Stimulated activated CD4-positive, alpha-beta T cell treated with anti-CD3 and anti-CD28 coated beads, Interleukin-12 subunit alpha, Interleukin-12 subunit beta, amount 100 ng/mL, for 4 hours (primary cell): ENCODE data around the gene DERA.
"Not testable (repeated sequence)": the region's sequence is repeated elsewhere in the genome, so short reads cannot be mapped to it uniquely, and the experiment has no call there.

Source experiments
- DNase-seq: peaks from one replicate; pipeline ENCODE4 v3.0.0-alpha.2; 2020

Gene DERA

DNA sequence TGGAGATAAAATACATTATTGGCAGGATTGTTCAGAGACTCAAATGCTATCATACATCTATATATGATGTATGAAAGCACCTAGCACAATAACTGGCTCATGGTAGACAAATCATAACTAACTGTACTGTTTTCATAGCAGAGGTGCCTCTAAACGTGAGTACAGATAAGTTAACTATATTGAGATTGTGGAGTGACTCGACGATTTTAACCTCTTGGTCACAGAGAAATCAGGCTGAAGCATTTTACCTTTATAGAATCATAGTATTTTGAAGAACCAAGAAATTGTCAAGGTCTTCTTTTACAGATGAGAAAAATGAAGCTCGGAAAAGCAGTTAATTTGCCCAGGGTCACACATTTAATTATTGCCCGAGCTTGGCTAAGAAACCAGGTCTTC, 666 bp upstream of the DERA start:
- DNase-seq: no peak

GRCh38 chr12:15911931-15912330, 799 bp downstream of the DERA start:
- DNase-seq: not testable (repeated sequence)

- DNase-seq: not testable (repeated sequence)
These were observed 3.0 kb downstream of the DERA start for GRCh38 chr12:15914131-15914530.

GRCh38 chr12:15918066-15918465, 6.9 kb downstream of the DERA start:
- DNase-seq: no peak

DNA sequence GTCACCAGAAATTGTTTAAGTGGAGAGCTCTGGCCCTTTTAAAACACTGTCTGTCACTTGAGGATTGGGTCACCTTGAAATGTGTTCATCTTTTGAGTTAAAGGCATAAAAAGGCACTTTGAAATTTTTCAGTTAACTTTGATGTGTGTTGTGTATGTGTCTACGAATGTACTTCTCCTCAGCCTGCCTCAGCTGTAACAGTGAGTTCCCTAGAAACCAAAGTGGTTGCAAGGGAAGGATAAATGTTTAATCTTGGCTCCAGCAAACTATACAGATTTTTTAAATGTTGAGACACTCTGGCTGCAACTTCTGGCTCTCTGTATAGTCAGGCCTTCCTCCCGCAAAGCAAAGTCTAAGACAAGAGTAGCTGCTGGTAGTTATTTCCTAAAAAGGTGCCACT, 8.3 kb downstream of the DERA start:
- DNase-seq: no peak

DNA sequence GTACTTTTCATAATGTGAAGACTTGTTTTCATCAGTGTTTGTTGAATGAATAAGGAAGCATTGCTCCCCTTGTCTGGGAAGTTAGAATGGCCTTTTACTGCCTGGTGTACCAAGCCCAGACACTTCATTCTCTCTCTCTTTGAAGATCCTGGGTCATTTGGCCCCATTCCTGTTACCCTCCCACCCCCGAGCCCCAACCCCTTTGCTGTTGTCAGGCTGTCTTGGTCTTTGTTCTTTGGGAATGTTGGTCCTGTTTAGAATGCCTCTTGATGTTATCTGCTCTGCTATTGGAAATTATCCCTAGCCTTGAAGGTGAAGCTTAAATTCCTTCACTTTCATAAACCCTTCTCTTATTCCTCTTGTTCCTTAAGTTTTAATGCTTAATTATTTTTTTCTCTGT, 13.8 kb downstream of the DERA start:
- DNase-seq: no peak

GRCh38 chr12:15928346-15928745, 17.2 kb downstream of the DERA start:
- DNase-seq: no peak

DNA sequence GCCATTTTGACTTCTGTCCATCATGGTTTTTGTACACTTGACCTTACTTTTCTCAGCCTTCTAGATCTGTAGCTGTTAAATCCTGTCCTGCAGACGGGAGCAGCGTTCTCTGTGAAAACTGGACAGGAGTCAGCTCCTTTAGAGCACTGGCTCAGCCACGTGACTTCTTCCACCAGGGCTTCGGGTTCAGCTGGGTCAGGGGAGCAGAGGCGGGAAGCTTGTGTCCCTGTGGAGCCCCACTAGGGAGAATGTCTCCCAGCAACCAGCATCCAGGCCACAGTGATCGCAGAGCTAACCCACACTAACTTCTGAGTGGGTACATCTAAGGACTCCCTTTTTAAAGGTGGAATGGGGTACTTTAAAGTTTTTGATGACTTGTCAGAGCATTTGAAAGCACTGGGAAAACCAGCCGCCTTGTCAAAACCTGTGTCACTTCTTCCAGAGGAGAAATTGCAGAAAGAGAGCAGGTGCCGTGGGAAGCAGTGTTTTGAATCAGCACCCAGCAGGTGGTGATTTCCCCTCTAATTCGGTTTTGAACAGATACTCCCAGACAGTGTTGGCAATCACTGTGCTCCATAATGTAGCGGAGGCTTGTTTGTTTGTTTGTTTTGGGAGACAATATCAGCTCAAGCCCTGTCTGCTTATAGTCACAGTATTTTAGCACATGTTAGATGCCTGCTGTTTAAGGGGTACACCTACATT, 17.9 kb downstream of the DERA start:
- DNase-seq: no peak

DNA sequence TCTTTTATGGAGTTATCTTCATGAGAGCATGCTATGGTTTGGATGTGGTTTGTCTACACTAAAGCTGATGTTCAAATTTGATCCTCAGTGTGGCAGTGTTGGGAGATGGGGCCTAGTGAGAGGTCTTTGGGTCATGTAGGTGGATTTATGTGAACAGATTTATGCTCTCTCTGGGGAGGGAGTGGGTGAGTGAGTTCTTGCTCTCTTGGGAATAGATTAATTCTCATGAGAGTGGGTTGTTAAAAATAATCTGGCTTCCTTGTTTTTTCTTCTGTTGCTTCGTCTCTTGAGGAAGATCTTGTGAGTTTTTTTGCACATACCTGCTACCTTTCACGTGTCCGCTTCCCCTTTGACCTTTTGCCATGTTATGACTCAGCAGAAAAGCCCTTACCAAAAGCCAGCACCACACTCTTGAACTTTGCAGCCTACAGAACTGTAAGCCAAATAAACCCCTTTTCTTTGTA, 20.5 kb downstream of the DERA start:
- no peak for DNase-seq

GRCh38 chr12:15932327-15932726, 21.2 kb downstream of the DERA start:
- DNase-seq: no peak

DNA sequence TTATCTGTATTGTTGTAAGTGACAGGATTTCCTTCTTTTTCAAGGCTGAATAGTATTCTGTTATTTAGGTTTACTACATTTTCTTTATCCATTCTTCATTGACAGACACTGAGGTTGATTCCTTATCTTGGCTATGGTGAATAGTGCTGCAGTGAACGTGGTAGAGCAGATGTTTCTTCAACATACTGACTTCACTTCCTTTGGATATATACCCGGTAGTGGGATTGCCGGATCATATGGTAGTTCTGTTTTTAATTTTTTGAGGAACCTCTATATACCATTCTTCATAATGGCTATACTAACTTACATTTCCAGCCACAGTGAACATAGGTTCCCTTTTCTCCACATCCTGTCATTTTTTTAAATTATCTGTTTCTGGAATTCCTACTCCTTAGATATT, 21.8 kb downstream of the DERA start:
- DNase-seq: no peak

DNA sequence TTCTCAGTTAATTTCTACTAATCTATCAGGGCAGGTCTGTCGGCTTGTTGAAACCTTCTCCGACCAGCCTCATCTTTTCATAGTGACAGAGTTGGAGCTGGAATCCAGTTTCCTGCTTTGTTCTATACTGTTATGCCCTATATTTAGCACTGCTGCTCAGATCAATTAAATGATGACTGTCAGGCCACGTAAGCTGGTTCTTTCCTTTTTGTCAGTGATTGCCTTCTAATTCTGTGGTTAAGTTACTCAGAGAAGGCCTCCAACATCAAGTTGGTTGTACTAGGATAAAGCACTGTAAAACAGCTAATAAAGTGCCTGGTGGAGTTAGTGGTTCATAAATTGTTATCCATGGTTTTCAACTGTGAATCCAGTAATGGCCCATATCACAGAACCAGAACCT, 22.6 kb downstream of the DERA start:
- DNase-seq: no peak

GRCh38 chr12:15936751-15937150, 25.6 kb downstream of the DERA start:
- DNase-seq: no peak

- no peak for DNase-seq
These were observed 26.8 kb downstream of the DERA start for GRCh38 chr12:15937902-15938301.

- no peak for DNase-seq
These were observed 28.0 kb downstream of the DERA start for GRCh38 chr12:15939111-15939510.

- DNase-seq: no peak
These were observed 31.3 kb downstream of the DERA start for GRCh38 chr12:15942475-15942874.

- not testable (repeated sequence) for DNase-seq
These were observed 32.4 kb downstream of the DERA start for GRCh38 chr12:15943519-15943918.

DNA sequence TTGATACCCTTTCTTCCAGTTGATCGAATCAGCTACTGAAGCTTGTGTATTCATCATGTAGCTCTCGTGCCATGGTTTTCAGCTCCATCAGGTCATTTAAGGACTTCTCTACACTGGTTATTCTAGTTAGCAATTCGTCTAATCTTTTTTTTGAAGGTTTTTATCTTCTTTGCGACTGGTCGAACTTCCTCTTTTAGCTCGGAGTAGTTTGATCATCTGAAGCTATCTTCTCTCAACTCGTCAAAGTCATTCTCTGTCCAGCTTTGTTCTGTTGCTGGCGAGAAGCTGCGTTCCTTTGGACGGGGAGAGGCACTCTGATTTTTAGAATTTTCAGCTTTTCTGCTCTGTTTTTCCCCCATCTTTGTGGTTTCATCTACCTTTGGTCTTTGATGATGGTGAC, 37.3 kb downstream of the DERA start:
- not testable (repeated sequence) for DNase-seq

- DNase-seq: no peak
These were observed 44.1 kb downstream of the DERA start for GRCh38 chr12:15955281-15955680.

DNA sequence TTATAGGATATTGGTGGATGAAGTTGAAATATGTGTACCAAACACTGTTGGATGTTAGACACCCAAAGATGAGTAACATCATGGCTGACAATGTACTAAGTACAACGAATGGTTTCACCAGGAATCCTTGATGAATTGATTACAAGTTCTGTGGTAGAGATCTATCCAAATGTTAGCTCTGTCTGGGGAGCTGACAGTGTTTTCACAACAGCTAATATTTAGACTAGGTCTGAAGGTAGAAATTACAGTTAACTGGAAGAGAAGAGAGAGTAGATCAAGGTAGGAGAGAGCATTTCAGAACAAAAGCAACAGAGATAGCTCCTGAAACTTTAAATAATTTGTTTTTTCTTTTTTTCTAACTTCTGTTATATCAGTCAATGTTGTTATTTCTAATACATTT, 44.9 kb downstream of the DERA start:
- DNase-seq: no peak

- no peak for DNase-seq
These were observed 45.5 kb downstream of the DERA start for GRCh38 chr12:15956413-15957185.

DNA sequence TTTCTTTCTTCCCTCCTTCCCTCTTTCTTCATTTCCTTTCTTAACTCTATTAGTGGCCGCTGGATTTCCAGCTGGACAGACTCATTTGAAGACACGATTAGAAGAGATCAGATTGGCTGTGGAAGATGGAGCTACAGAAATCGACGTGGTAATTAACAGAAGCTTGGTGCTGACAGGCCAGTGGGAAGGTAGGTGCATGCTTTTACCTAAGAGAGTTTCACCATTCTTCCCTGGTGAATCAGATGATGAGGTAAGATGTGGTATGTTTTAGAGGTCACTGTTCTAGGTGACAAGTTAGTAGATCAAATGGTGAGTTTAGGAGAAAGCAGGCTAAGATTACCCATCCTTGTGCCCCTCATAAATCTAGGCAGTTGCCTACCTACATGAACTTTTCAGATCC, 51.6 kb downstream of the DERA start:
- DNase-seq: no peak

- no peak for DNase-seq
These were observed 52.1 kb downstream of the DERA start for GRCh38 chr12:15963271-15963670.

GRCh38 chr12:15966426-15966825, 55.3 kb downstream of the DERA start:
- DNase-seq: no peak

DNA sequence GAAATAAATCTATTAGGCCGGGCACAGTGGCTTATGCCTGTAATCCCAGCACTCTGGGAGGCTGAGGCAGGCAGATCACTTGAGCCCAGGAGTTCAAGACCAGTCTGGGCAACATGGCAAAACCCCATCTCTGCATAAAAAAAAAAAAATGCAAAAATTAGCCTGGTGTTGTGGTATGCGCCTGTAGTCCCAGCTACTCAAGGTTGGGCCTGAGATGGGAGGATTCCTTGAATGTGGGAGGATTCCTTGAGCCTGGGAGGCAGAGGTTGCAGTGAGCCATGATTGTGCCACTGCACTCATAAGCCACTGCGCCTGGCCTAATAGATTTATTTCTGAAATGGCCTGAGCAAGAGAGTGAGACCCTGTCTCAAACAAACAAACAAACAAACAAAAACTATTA, 55.9 kb downstream of the DERA start:
- DNase-seq: not testable (repeated sequence)
